H9 (cell line): Measurements from ENCODE around the gene GHR. TPM values are rescaled to one million over a fixed set of nuclear protein-coding genes. Genes with fewer than 3 reads are reported as not detected.

ENCODE experiments used
- DNase-seq: peaks from one replicate; pipeline ENCODE4 v3.0.0-alpha.2; 2017
- H2AFZ ChIP-seq: one replicate; pipeline ENCODE4 v1.6.1; 2013; ENCODE audit warnings: mild to moderate bottlenecking, low read length, control low read depth, moderate library complexity
- H2AK5ac ChIP-seq: 2 replicates; pipeline ENCODE4 v1.6.1; 2013; ENCODE audit warnings: low read length, control low read depth, mixed read lengths; ENCODE audit not compliant: insufficient read length
- H2BK120ac ChIP-seq: one replicate; pipeline ENCODE4 v1.6.1; 2013; ENCODE audit warnings: low read depth, mild to moderate bottlenecking, low read length, control low read depth, inconsistent platforms; ENCODE audit not compliant: poor library complexity, severe bottlenecking
- H2BK12ac ChIP-seq: 2 replicates; pipeline ENCODE4 v1.6.1; 2013; ENCODE audit warnings: low read length, control low read depth, mixed read lengths, low read depth; ENCODE audit not compliant: insufficient read length
- H2BK15ac ChIP-seq: 2 replicates; pipeline ENCODE4 v1.6.1; 2013; ENCODE audit warnings: low read depth, low read length, control low read depth
- H2BK20ac ChIP-seq: one replicate; pipeline ENCODE4 v1.6.1; 2013; ENCODE audit warnings: low read depth, mild to moderate bottlenecking, low read length, control low read depth, inconsistent platforms; ENCODE audit not compliant: poor library complexity, severe bottlenecking
- H2BK5ac ChIP-seq: 2 replicates; pipeline ENCODE4 v1.6.1; 2013; ENCODE audit warnings: low read length, control low read depth, mixed read lengths; ENCODE audit not compliant: insufficient read length
- H3K14ac ChIP-seq: 2 replicates; pipeline ENCODE4 v1.6.1; 2013; ENCODE audit warnings: low read length, control low read depth; ENCODE audit not compliant: insufficient read depth
- H3K18ac ChIP-seq: 2 replicates; pipeline ENCODE4 v1.6.1; 2013; ENCODE audit warnings: low read depth, mild to moderate bottlenecking, mixed read lengths, low read length, control low read depth; ENCODE audit not compliant: insufficient read length
- H3K23ac ChIP-seq: 2 replicates; pipeline ENCODE4 v1.6.1; 2013; ENCODE audit warnings: low read length, control low read depth, mixed read lengths, low read depth; ENCODE audit not compliant: insufficient read length
- H3K23me2 ChIP-seq: 2 replicates; pipeline ENCODE4 v1.6.1; 2013; ENCODE audit warnings: low read depth, mild to moderate bottlenecking, mixed read lengths, low read length, control low read depth; ENCODE audit not compliant: insufficient read length, poor library complexity, severe bottlenecking
- H3K27ac ChIP-seq: 2 replicates; pipeline ENCODE4 v1.5.1; 2013; ENCODE audit warnings: low read length, control low read depth, mixed read lengths, low read depth; ENCODE audit not compliant: insufficient read length
- H3K27me3 ChIP-seq: 2 replicates; pipeline ENCODE4 v1.6.1; 2013; ENCODE audit warnings: low read length, control low read depth, inconsistent platforms; ENCODE audit not compliant: insufficient read depth
- H3K4ac ChIP-seq: 2 replicates; pipeline ENCODE4 v1.6.1; 2013; ENCODE audit warnings: low read depth, mild to moderate bottlenecking, control low read depth, inconsistent platforms, low read length, moderate library complexity
- H3K4me1 ChIP-seq: 2 replicates; pipeline ENCODE4 v1.6.1; 2013; ENCODE audit warnings: low read length, control low read depth, inconsistent platforms; ENCODE audit not compliant: insufficient read depth
- H3K4me2 ChIP-seq: 2 replicates; pipeline ENCODE4 v1.6.1; 2013; ENCODE audit warnings: low read length, control low read depth, mixed read lengths; ENCODE audit not compliant: insufficient read length, insufficient read depth
- H3K56ac ChIP-seq: 2 replicates; pipeline ENCODE4 v1.6.1; 2013; ENCODE audit warnings: low read depth, mild to moderate bottlenecking, mixed read lengths, low read length, control low read depth; ENCODE audit not compliant: insufficient read length
- H3K79me1 ChIP-seq: 2 replicates; pipeline ENCODE4 v1.6.1; 2013; ENCODE audit warnings: low read depth, mild to moderate bottlenecking, moderate library complexity, low read length, control low read depth, inconsistent platforms; ENCODE audit not compliant: insufficient read depth, poor library complexity, severe bottlenecking
- H3K79me2 ChIP-seq: 2 replicates; pipeline ENCODE4 v1.6.1; 2013; ENCODE audit warnings: low read length, control low read depth, inconsistent platforms; ENCODE audit not compliant: insufficient read depth
- H3K9ac ChIP-seq: 2 replicates; pipeline ENCODE4 v1.6.1; 2013; ENCODE audit warnings: low read length, control low read depth, mixed read lengths; ENCODE audit not compliant: insufficient read length; ENCODE audit errors: extremely low read depth
- H3K9me3 ChIP-seq: one replicate; pipeline ENCODE4 v1.6.1; 2013; ENCODE audit warnings: low read depth, low read length, inconsistent platforms; ENCODE audit not compliant: control insufficient read depth
- H3T11ph ChIP-seq: one replicate; pipeline ENCODE4 v1.6.1; 2013; ENCODE audit warnings: mild to moderate bottlenecking, low read length, control low read depth, inconsistent platforms
- H4K20me1 ChIP-seq: one replicate; pipeline ENCODE4 v1.6.1; 2013; ENCODE audit not compliant: control insufficient read depth, insufficient read length, insufficient read depth
- H4K5ac ChIP-seq: 2 replicates; pipeline ENCODE4 v1.6.1; 2013; ENCODE audit warnings: low read depth, mild to moderate bottlenecking, mixed read lengths, low read length, control low read depth; ENCODE audit not compliant: insufficient read length
- H4K8ac ChIP-seq: replicated peaks from 2 replicates; pipeline ENCODE4 v1.6.1; 2013; ENCODE audit warnings: low read length, control low read depth, mixed read lengths, low read depth; ENCODE audit not compliant: insufficient read length
- H4K91ac ChIP-seq: 2 replicates; pipeline ENCODE4 v1.6.1; 2013; ENCODE audit warnings: low read depth, mild to moderate bottlenecking, moderate library complexity, mixed read lengths, low read length, control low read depth; ENCODE audit not compliant: insufficient read length
- H3K27ac Mint-ChIP-seq, 3 experiments: 2 replicates in 2 of 3; 3 replicates in 1 of 3; pipeline ENCODE4 v1.8.0; 2020 to 2021; ENCODE audit warnings: mixed read lengths in 3 of 3, mild to moderate bottlenecking in 1 of 3, moderate library complexity in 1 of 3
- H3K27me3 Mint-ChIP-seq: 2 replicates; pipeline ENCODE4 v1.8.0; 2021; ENCODE audit warnings: low read depth, mild to moderate bottlenecking, moderate library complexity, mixed read lengths
- H3K36me3 Mint-ChIP-seq, 3 experiments: 2 replicates in 2 of 3; 3 replicates in 1 of 3; pipeline ENCODE4 v1.8.0; 2020 to 2021; ENCODE audit warnings: low read depth in 3 of 3, mixed read lengths in 3 of 3; ENCODE audit not compliant: insufficient read depth in 1 of 3
- H3K4me1 Mint-ChIP-seq, 2 experiments: 2 replicates each; pipeline ENCODE4 v1.8.0; 2020; ENCODE audit warnings: mixed read lengths in 2 of 2
- H3K4me3 Mint-ChIP-seq, 2 experiments: 2 replicates in 1 of 2; 3 replicates in 1 of 2; pipeline ENCODE4 v1.8.0; 2020 to 2021; ENCODE audit warnings: mild to moderate bottlenecking in 2 of 2, mixed read lengths in 2 of 2, moderate library complexity in 1 of 2
- H3K9me3 Mint-ChIP-seq, 2 experiments: 2 replicates in 1 of 2; 3 replicates in 1 of 2; pipeline ENCODE4 v1.8.0; 2020; ENCODE audit warnings: mild to moderate bottlenecking in 2 of 2, mixed read lengths in 2 of 2, moderate library complexity in 1 of 2
- CTCF ChIP-seq: fragments of 200-600 bp; sonication (generic); conservative IDR thresholded peaks from 3 replicates; pipeline ENCODE4 v1.8.0; 2021; ENCODE audit warnings: antibody characterized with exemption, mild to moderate bottlenecking
- total RNA-seq: library from RNA; stranded (reverse); gene quantifications from 2 replicates; pipeline ENCODE4 v1.2.1, GENCODE V29; 2021

GHR gene
- total RNA-seq, 1 experiment from 2014 or later, result 0.20 TPM

- H4K8ac ChIP-seq, result no peak overlapping the region
- H3K14ac ChIP-seq, result no peak overlapping the region
- no peaks in the 10 kb centered on the region for H3K79me1 ChIP-seq
- no peak overlapping the region for H4K91ac ChIP-seq
- no peaks in the 10 kb centered on the region for H3K23me2 ChIP-seq
- no peak overlapping the region for H2BK5ac ChIP-seq
- no peaks in the 10 kb centered on the region for H4K20me1 ChIP-seq
- no peak overlapping the region for H3T11ph ChIP-seq
- no peaks in the 10 kb centered on the region for H3K9me3 Mint-ChIP-seq
- no peak overlapping the region for H2BK12ac ChIP-seq
- TF ChIP-seq CTCF, result no peak
- H2AFZ ChIP-seq, result no peak overlapping the region
- H3K27ac Mint-ChIP-seq, result no peak overlapping the region
- H3K9ac ChIP-seq, result no peak overlapping the region
- H3K56ac ChIP-seq, result no peak overlapping the region
- no peak overlapping the region for H3K27ac ChIP-seq
- no peak overlapping the region for H3K18ac ChIP-seq
- no peak overlapping the region for H2BK120ac ChIP-seq
- no peaks in the 10 kb centered on the region for H3K36me3 Mint-ChIP-seq
- H3K4me1 Mint-ChIP-seq, result no peaks in the 10 kb centered on the region
- no peak overlapping the region for H3K23ac ChIP-seq
- H2AK5ac ChIP-seq, result no peak overlapping the region
- no peak overlapping the region for H3K4ac ChIP-seq
- H2BK20ac ChIP-seq, result no peak overlapping the region
- no peaks in the 10 kb centered on the region for H3K79me2 ChIP-seq
- no peak overlapping the region for H2BK15ac ChIP-seq
- H3K4me3 Mint-ChIP-seq, result no peak overlapping the region
- no peaks in the 10 kb centered on the region for H3K9me3 ChIP-seq
- H3K4me2 ChIP-seq, result no peak overlapping the region
- H4K5ac ChIP-seq, result no peak overlapping the region
- H3K27me3 ChIP-seq, result no peaks in the 10 kb centered on the region
- H3K4me1 ChIP-seq, result no peaks in the 10 kb centered on the region
- no peak for DNase-seq
- H3K27me3 Mint-ChIP-seq, result no peaks in the 10 kb centered on the region
Observed at GRCh38 chr5:42434047-42434724, 10.9 kb downstream of the GHR start.
